Body of pancreas (tissue), 4 donors: Measurements from ENCODE around the gene TSPYL4. TPM values are rescaled to one million over a fixed set of nuclear protein-coding genes. Genes with fewer than 3 reads are reported as not detected.
A peak's percentile ranks its signal among the peaks of the same experiment; 100 is the strongest.

Experiments
- ATAC-seq: fragments of 150-250 bp; one replicate; pipeline ENCODE4 v1.9.1; 2016
- DNase-seq, 4 donors: peaks; one replicate each; pipeline ENCODE4 v3.0.0-alpha.2; 2019
- H3K27ac ChIP-seq, 4 donors: fragments of 200-600 bp; sonication (generic); 1 replicate in 3 of 4; 2 replicates in 1 of 4; pipeline versions ENCODE4 v1.5.1 to v1.6.1; 2016 to 2019; ENCODE audit warnings: mild to moderate bottlenecking in 1 of 4, mixed read lengths in 1 of 4, moderate library complexity in 1 of 4
- H3K27me3 ChIP-seq, 2 donors: fragments of 200-600 bp; sonication (generic); one replicate each; pipeline ENCODE4 v1.6.0; 2016; ENCODE audit warnings: mild to moderate bottlenecking in 1 of 2
- H3K36me3 ChIP-seq, 2 donors: fragments of 200-600 bp; sonication (generic); replicated peaks in 1 of 2; 2 replicates each; pipeline ENCODE4 v1.5.1; 2016; ENCODE audit warnings: low read depth in 2 of 2; ENCODE audit not compliant: insufficient read depth in 1 of 2
- H3K4me1 ChIP-seq: fragments of 200-600 bp; sonication (generic); one replicate; pipeline ENCODE4 v1.6.0; 2016
- H3K4me3 ChIP-seq, 2 donors: fragments of 200-600 bp; sonication (generic); 1 replicate in 1 of 2; 2 replicates in 1 of 2; pipeline ENCODE4 v1.5.1; 2016 to 2019
- H3K9me3 ChIP-seq, 3 donors: fragments of 200-600 bp; sonication (generic); 1 replicate in 2 of 3; 2 replicates in 1 of 3; pipeline ENCODE4 v1.5.1; 2016
- POLR2A ChIP-seq, 3 donors: fragments of 450-650 bp; IDR thresholded peaks; one replicate each; pipeline ENCODE4 v1.6.1; 2016; ENCODE audit warnings: antibody characterized with exemption in 3 of 3, mild to moderate bottlenecking in 2 of 3
- WGBS, 2 donors: methylation state at CpG; one replicate each; pipeline ENCODE4 v1.1.5; 2017; 5-methylcytosine and 5-hydroxymethylcytosine counted together
- intact Hi-C: fragments of 100-400 bp; cut with DNase I; formaldehyde crosslinking; loops from one replicate; pipeline ENCODE4 v1.15.1; 2023
- total RNA-seq, 2 donors: library from RNA; depleted of rRNA; stranded (reverse); fragments of >200 nt; gene quantifications; one replicate each; pipeline ENCODE4 v1.1.0, GENCODE V29; 2016
- TF ChIP-seq, protein P1 (sequence below), 7 experiments: fragments of 450-650 bp in 4 of 7; fragments of 200-600 bp in 3 of 7; sonication (generic) in 3 of 7; IDR thresholded peaks; one replicate each; pipeline ENCODE4 v1.5.1; 2016 to 2019; ENCODE audit warnings: antibody characterized with exemption in 7 of 7

Gene TSPYL4
- total RNA-seq, 2 donors from 2014 or later = 8.6 to 12.7 TPM

DNA sequence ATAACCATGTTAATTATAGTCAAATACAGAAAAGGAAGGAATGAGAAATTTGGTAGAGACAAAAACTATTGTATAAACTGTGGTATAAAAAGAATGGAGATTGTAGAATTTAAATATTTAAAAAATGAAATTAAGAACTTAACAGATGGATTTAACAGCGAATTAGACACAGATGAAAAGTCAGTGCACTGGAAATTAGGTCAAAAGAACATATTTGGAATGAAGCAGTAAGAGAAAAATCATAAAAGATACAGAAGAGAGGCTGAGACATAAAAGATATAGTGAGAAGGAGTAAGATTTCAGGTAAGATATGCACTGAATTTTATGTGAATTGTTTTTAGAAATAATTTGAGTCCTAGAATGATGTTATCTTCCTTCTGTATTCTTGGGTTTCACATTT is 14.0 kb downstream of the TSPYL4 start:
- no peak for DNase-seq
- Histone ChIP-seq H3K27ac (no peak overlapping the region), H3K36me3 (no peaks in the 10 kb centered on the region), H3K4me3 (no peak overlapping the region), H3K27me3 (no peaks in the 10 kb centered on the region), H3K9me3 (no peaks in the 10 kb centered on the region), H3K4me1 (peaks cover 8% of the 10 kb centered on the region)
- intact Hi-C loops = no loop called here
- 97 to 100% methylated on average over 1 of the region's 1 CpG for WGBS, 2 donors
- no peak for ATAC-seq
- no peak for TF ChIP-seq POLR2A (IDR thresholded peaks at IDR 0.05)
- TF ChIP-seq, protein P1, sequence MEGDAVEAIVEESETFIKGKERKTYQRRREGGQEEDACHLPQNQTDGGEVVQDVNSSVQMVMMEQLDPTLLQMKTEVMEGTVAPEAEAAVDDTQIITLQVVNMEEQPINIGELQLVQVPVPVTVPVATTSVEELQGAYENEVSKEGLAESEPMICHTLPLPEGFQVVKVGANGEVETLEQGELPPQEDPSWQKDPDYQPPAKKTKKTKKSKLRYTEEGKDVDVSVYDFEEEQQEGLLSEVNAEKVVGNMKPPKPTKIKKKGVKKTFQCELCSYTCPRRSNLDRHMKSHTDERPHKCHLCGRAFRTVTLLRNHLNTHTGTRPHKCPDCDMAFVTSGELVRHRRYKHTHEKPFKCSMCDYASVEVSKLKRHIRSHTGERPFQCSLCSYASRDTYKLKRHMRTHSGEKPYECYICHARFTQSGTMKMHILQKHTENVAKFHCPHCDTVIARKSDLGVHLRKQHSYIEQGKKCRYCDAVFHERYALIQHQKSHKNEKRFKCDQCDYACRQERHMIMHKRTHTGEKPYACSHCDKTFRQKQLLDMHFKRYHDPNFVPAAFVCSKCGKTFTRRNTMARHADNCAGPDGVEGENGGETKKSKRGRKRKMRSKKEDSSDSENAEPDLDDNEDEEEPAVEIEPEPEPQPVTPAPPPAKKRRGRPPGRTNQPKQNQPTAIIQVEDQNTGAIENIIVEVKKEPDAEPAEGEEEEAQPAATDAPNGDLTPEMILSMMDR (IDR thresholded peaks at IDR 0.05) = no peak

DNA sequence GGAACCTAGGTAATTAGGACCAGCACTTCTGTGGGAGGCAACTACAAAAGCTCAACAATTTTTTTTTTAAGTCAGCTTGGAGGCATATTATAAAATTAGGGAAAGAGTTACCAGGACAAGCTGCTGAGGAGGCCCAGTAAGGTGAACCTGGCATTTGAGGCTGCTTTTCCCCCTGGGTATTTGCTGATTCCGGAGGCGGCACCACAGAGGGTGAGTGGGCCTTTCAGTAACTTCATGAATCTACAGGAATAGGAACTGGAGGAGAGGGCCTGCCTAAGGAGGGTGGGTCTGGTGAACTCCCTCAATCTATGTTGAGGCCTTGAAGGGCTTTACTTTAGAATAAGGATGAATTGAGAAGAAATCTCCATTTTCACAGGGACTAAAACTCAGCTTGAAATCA is 14.6 kb downstream of the TSPYL4 start:
- no peaks in the 10 kb centered on the region for H3K36me3 ChIP-seq
- TF ChIP-seq, protein P1 (IDR thresholded peaks at IDR 0.05) = no peak
- no peak for TF ChIP-seq POLR2A (IDR thresholded peaks at IDR 0.05)
- no peaks in the 10 kb centered on the region for H3K9me3 ChIP-seq
- DNase-seq (no peak), ATAC-seq (no peak)
- H3K4me3 ChIP-seq = peak overlapping the region in 1 of 2 donors; percentile 2
- no peak overlapping the region for H3K27ac ChIP-seq
- intact Hi-C loops = no loop called here
- H3K4me1 ChIP-seq = peaks cover 2% of the 10 kb centered on the region
- 100% methylated on average over 2 of the region's 2 CpGs for WGBS, 2 donors
- no peaks in the 10 kb centered on the region for H3K27me3 ChIP-seq

DNA sequence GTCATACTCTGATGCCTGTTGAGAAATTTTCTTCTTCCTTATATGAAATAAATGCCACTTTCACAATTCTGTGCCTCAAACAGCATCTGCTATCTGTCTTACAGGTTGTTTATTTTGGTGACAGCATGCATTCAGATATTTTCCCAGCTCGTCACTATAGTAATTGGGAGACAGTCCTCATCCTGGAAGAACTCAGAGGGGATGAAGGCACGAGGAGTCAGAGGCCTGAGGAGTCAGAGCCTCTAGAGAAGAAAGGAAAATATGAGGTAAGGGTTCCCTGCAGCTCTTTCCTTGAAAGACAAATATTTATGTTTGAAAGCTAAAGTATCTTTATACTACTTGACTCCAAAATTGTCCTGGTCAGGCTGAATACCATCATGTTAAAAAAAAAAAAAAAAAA is 15.8 kb downstream of the TSPYL4 start:
- Histone ChIP-seq H3K4me3 (no peak overlapping the region), H3K36me3 (no peaks in the 10 kb centered on the region), H3K27ac (no peak overlapping the region), H3K4me1 (no peaks in the 10 kb centered on the region), H3K9me3 (no peaks in the 10 kb centered on the region), H3K27me3 (no peaks in the 10 kb centered on the region)
- DNase-seq = no peak
- intact Hi-C loops = no loop called here
- 81 to 89% methylated on average over 2 of the region's 2 CpGs for WGBS, 2 donors
- TF ChIP-seq, protein P1 (IDR thresholded peaks at IDR 0.05) = no peak
- no peak for TF ChIP-seq POLR2A (IDR thresholded peaks at IDR 0.05)
- ATAC-seq = no peak

DNA sequence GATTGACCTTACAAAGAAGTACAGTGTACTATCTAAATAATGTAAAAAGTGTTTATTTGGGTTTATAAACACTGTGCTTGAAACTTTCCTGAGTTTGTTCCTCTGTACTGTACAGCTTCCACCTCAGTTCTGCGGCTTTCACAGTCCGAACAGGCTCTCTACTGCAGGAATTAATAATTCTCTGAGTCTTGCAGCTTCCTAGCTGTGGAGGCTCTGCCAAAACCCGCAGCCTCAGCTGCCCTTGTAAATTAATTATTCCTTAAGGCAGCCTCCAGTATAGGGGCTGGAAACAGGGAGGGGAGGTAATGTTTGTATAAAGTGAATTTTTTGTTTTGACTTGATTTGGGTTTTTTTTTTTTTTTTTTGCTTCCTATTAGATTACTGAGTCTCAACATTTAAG is 19.2 kb downstream of the TSPYL4 start:
- ATAC-seq = peak; percentile 40
- Histone ChIP-seq H3K27me3 (no peaks in the 10 kb centered on the region), H3K4me1 (no peaks in the 10 kb centered on the region), H3K27ac (no peak overlapping the region), H3K9me3 (no peaks in the 10 kb centered on the region), H3K36me3 (no peaks in the 10 kb centered on the region), H3K4me3 (no peak overlapping the region)
- intact Hi-C loops = no loop called here
- WGBS, 2 donors = 52 to 57% methylated on average over 3 of the region's 3 CpGs
- no peak for DNase-seq
- no peak for TF ChIP-seq POLR2A (IDR thresholded peaks at IDR 0.05)
- TF ChIP-seq, protein P1 (IDR thresholded peaks at IDR 0.05) = no peak

DNA sequence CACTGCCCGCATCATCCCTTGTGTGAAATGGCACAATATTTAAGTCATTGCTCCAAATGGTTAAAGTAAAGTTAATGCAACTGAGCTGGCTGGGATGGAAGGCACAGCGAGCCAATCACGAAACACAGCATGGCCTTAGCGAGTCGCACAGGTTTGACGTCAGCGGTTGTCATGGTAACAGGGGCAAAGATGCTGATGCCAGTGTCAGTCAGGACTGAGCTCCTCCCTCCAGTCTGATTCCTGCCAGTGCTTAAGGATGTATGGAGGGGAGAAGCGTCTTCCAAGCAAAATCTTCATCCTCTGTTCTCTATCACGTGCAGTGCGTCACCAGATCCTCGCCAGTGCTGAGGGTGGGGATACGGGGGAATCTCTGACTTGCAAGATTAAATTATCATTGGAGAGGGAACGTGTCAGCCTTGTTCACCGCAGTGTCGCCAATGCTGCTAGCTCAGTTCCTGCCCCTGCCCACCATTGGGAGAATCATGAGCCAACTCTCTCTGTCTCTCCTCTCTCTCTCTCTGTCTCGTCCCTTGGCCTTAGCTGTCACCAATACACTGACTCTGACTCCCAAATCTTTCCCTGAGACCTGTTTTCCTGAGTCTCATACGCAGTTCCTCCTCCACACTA is 24.5 kb downstream of the TSPYL4 start:
- Histone ChIP-seq H3K4me3 (no peak overlapping the region), H3K36me3 (no peaks in the 10 kb centered on the region), H3K9me3 (no peaks in the 10 kb centered on the region), H3K4me1 (no peaks in the 10 kb centered on the region), H3K27me3 (no peaks in the 10 kb centered on the region), H3K27ac (no peak overlapping the region)
- intact Hi-C loops = no loop called here
- ATAC-seq (peak; percentile 62), DNase-seq (peak; percentile 45 to 63 (median 60))
- WGBS, 2 donors = 87 to 89% methylated on average over 17 of the region's 17 CpGs
- TF ChIP-seq, protein P1 (IDR thresholded peaks at IDR 0.05) = no peak
- no peak for TF ChIP-seq POLR2A (IDR thresholded peaks at IDR 0.05)
